HG03354 (cell line): ENCODE data around the gene ZNF638.
"Not testable (repeated sequence)": the region's sequence is repeated elsewhere in the genome, so short reads cannot be mapped to it uniquely, and the experiment has no call there.

Source experiments
- ATAC-seq: cut with Tn5 transposase; IDR thresholded peaks from one replicate; pipeline ENCODE4 v1.9.1; 2021; ENCODE audit warnings: mild to moderate bottlenecking; ENCODE audit not compliant: unreplicated experiment, poor library complexity, severe bottlenecking

Gene ZNF638

GRCh38 chr2:71331581-71332434 is at the start of gene ZNF638:
ZNF638 (plus strand) TSS chr2:71331782; CDS start chr2:71348955, 17,173 bp downstream.
- peak; percentile 97 for ATAC-seq

GRCh38 chr2:71281950-71282349 is 49.6 kb upstream of the ZNF638 start:
- ATAC-seq: no peak

- no peak for ATAC-seq
These were observed 49.1 kb upstream of the ZNF638 start for GRCh38 chr2:71282493-71282892.

DNA sequence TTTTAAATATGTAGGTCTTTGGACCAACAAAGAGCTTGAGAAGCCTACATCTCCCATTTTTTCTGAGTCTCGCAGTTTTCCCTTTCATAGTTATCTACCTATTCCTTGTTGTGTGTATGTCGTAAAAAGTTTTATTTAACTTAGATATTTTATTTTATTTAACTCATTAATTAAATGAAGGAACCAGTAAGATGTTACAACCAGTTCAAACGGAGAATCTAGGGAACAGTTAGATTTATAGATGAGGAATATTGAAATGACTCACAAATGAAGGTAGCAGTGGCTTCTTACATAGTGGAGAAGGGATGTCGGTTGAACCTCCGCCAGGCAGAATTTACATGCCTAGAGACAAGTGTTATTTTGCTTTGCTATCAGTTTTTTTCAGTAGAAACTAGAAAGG is 48.5 kb upstream of the ZNF638 start:
- no peak for ATAC-seq

GRCh38 chr2:71285706-71286105 is 45.9 kb upstream of the ZNF638 start:
- no peak for ATAC-seq

- ATAC-seq: no peak
These were observed 40.2 kb upstream of the ZNF638 start for GRCh38 chr2:71291398-71291797.

GRCh38 chr2:71292159-71292558 is 39.4 kb upstream of the ZNF638 start:
- no peak for ATAC-seq

DNA sequence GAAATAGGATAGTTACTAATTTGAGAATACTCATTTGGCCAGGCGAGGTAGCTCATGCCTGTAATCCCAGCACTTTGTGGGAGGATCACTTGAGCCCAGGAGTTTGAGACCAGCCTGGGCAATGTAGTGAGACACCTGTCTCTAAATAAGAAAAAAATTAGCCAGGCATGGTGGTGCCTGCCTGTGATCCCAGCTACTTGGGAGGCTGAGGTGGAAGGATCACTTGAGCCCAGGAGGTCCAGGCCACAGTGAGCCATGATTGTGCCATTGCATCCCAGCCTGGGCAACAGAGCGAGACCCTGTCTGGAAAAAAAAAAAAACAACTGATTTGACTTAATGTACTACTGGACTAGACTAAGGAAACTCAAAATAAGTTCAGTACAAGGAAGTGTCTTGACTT is 32.7 kb upstream of the ZNF638 start:
- ATAC-seq: no peak

DNA sequence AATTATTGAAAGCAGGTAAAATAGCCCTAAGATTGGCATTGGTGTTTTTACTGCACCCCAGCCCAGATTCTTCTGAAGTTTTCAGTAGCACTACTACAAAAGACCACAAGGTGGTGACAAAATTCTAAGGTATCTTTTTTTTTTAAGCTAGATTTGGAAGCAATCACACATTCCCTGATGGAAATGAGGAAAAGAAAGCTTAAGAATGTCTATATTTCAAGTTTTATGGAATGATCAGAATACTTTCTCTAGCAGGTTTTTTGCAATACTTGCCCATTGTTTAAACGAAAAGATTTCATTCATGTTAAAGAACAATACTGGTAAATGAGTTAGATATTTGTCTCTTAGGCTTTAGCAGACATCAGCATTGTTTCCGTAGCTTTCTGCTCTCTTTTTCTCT is 32.1 kb upstream of the ZNF638 start:
- ATAC-seq: no peak

DNA sequence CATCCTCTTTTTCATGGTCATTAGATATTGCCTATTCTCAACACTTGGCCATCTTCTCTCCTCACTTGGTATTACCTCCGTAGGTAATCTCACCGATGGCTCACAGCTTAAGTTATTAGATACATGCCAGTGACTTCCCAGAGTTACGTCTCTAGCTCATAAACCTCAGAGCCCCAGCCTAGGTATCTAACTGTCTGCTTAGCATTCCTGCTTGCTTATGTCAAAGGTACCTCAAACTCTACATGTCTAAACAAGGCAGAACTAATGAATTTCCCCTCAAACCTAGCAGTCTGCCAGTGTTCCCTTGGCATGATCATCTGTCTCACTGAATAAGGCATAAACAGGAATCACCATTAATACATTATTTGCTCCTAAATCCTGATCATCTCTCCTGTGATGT is 27.7 kb upstream of the ZNF638 start:
- ATAC-seq: no peak

DNA sequence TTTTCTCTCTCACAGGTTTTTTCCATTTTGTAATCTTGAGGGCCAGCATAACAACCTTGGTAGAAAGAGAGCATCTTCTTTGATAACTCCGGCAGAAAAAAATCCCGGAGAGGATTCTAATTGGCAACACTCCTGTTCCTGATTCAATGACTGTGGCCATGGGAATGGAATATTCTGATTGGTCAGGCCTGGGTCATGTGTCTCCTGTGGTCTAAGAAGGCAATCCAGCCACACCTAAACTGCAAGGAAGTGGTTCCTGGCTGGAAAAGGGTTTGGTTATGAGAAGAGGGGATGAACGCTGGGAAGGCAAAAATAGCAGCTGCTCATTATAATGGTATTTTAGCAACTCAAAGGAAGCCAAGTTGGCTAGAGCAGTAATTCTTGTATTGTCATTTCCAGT is 24.8 kb upstream of the ZNF638 start:
- no peak for ATAC-seq

DNA sequence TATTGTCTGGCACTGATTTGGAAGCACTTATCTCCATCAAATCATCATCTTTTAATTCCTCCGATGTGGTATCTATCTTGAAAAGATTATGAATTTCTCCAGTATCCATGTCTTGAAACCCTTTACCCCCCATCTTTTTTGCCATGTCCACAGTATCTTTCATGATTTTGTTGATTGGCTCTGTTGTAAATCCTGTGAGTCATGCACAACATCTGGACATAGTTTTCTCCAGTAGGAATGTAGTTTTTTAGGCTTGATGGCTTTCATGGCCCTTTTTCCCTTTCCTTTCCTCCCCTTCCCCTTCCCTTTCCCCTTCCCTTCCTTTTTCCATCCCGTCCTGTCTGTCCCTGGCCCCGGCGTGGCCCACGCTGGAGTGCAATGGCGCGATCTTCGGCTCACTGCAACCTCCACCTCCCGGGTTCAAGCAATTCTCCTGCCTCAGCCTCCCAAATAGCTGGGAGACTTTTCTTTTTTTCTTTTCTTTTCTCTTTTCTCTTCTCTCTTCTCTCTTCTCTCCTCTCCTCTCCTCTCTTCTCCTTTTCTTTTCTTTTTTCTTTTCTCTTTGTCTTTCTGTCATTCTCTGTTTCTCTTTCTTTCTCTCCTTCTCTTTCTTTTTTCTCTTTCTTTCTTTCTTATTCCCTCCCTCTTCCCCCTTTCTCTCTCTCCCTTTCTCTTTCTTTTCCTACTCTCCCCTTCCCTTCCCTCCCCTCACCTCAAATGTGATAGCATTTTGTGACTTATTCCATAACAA is 18.4 kb upstream of the ZNF638 start:
- no peak for ATAC-seq

DNA sequence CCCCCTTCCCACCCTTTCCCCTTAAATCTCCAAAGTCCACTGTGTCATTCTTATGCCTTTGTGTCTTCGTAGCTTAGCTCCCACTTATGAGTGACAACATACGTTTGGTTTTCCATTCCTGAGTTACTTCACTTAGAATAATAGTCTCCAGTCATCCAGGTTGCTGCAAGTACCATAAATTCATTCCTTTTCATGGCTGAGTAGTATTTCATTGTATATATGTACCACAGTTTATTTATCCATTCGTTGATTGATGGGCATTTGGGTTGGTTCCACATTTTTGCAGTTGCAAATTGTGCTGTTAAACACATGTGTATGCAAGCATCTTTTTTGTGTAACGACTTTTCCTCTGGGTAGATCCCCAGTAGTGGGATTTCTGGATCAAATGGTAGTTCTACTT is 14.5 kb upstream of the ZNF638 start:
- no peak for ATAC-seq

DNA sequence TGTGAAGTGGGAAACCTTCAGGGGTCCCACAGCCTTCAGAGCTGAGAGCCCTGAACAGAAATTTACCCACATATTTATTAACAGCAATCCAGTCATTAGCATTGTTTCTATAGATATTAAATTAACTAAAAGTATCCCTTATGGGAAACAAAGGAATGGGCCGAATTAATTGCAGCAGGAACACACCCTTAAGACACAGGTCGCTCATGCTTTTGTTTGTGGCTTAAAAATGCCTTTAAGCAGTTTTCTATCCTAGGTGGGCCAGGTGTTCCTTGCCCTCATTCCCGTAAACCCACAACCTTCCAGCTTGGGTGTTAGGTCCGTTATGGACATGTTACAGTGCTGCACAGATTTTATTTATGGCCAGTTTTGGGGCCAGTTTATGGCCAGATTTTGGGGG is 13.7 kb upstream of the ZNF638 start:
- not testable (repeated sequence) for ATAC-seq

DNA sequence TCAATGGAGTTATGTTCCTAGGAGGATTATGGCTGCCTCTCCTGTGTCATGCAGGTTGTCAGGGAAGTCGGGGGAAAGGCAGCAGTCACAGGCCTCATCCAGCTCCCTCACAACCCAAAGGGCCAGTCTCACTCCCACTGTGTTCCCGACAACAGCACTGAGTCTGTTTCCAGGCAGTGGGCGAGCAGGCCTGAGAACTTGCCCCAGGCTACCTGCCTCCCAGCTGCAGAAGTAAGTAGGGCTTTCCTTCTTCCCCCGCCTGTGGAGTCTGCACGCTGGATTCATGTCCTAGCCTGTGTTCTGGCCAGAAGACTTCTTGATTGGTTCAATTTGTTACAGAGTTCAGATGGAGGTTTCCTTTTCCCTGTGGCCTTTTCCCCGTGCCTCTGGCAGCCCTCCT is 8.2 kb upstream of the ZNF638 start:
- no peak for ATAC-seq

DNA sequence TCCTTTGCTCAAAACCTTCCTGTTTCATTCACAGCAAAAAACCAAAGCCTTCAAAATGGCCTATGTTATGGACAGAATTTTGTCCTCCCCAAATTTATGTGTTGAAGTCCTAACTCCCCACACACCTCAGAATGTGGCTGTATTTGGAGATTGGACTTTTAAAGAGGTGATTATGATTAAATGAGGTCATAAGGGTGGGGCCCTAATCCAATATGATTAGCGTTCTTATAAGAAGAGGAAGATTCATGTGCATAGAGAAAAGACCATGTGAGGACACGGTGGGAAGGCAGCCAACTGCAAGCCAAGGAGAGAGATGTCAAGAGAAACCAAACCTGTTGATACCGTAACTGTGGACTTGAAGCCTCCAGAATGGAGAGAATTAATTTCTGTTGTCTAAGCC is 4.6 kb upstream of the ZNF638 start:
- no peak for ATAC-seq

GRCh38 chr2:71327916-71328315 is 3.7 kb upstream of the ZNF638 start:
- ATAC-seq: no peak

DNA sequence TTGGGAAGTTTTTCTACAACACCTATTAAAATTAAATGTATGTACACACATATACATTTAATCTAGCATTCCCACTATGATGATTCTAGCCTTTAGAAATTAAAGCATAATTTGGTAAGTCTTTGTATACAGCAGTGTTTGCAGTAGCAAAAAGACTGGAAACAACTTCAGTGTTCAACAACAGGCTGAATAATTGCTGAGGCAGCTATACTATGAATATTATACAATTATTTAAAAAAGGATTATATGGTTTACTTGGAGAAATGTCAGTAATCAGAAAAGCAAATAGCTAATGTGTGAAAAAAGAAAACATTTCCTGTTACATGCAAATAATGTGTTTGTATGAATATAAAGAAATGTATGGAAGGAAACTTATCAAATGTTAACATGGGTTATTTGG is 1.4 kb upstream of the ZNF638 start:
- ATAC-seq: no peak

DNA sequence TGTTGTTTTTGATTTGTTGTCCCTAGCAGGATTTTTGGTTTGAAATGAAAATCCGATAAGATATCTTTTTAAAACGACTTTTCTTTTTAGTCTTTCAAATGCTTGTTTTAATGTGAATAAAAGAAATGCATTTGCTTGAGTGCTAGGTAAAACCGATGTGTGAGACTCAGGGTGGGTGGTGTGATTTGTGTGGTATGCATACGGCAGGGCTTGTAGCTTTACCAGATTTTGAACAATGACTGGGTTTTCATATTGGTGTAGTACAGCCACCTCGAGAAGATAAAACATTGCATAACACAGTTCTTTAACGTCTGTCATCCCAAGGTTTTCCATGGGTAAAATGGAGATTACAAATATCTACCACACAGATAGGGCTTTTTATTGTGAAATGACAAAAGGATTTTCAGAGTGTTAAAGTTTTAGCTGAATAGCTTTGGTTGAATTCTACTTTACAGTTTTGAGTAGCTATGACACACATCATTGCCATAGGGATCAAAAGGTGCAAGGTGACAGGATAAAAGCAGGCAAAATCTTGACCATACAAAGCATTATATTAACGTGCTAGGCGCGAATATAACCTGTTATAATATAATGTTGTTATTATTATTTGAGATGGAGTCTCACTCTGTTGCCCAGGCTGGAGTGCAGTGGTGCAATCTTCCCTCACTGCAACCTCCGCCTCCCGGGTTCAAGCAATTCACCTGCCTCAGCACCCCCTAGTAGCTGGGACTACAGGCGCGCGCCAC is 824 bp upstream of the ZNF638 start:
- ATAC-seq: no peak

DNA sequence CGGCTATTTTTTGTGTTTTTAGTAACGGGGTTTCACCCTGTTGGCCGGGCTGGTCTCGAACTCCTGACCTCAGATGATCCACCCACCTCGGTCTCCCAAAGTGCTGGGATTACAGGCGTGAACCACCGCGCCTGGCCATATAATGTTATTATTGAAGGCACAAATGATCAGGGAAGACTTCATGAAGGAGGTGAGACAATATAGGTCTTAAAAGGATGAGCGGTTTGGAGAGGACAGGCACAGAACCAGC is 326 bp upstream of the ZNF638 start:
- not testable (repeated sequence) for ATAC-seq

DNA sequence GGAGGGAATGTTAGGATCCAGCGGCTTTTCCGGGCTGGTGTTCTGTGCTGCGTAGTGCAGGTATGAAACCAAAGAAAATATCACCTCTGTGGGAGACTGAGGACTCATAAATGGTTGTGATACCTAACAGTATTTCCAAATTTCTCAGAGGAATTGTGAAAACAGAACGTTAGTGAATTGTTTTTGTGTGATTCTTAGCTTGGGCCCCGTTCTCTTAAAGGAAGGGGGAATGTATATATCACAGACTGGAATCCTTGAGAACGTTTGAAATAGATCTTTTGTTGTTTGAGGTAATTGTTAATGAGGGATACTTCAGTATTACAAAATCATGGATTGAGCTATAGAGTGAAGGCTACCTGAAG is 834 bp downstream of the ZNF638 start:
- no peak for ATAC-seq
